DMS53 (cell line): ENCODE measurements around the gene SORD.
"Not testable (repeated sequence)": the region's sequence is repeated elsewhere in the genome, so short reads cannot be mapped to it uniquely, and the experiment has no call there.

ENCODE experiments used
- DNase-seq: peaks from one replicate; lab custom pipeline; 2025; lab: John Stamatoyannopoulos, UW

The SORD gene

DNA sequence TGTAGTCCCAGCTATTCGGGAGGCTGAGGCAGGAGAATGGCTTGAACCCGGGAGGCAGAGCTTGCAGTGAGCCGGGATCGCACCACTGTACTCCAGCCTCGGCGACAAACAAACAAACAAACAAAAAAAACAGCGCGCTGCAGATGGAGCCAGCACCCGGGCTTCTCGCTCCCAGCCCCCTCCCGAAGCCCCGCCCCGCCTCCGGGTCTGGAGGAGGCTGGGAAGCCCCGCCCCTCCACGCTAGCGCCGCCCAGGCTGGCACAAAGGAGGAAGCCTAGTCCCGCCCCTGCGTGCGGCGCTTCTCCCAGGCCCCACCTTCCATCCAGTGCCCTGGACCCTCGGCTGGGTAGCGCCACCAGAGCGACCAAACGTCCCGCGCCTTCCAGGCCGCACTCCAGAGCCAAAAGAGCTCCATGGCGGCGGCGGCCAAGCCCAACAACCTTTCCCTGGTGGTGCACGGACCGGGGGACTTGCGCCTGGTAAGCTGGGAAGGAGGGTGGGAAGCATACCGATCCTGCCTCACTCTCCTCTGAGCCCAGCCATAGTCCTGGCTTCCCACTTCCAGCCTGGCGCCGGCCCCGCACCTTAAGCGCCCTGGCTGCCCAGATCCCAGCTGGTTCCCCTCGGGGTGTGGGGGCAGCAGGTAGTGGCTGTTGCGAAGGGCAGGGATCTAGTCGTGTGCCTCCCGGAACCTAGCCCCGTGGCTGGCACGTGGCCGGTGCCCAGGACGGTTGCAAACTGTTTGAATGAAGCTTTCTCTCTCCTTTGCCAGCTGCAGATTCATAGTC lies at the start of gene SORD:
TSS of gene SORD (plus strand) at position 325 of the 788 bp plus-strand sequence. CDS start at position 414, 89 bp downstream.
- peak; percentile 93 for DNase-seq

GRCh38 chr15:44976183-44976582 lies 46.8 kb upstream of the SORD start:
- DNase-seq, result peak; percentile 26

GRCh38 chr15:44977781-44978180 lies 45.2 kb upstream of the SORD start:
- not testable (repeated sequence) for DNase-seq

GRCh38 chr15:44979617-44980339 lies 43.2 kb upstream of the SORD start:
- not testable (repeated sequence) for DNase-seq

GRCh38 chr15:44984144-44984543 lies 38.9 kb upstream of the SORD start:
- DNase-seq, result not testable (repeated sequence)

DNA sequence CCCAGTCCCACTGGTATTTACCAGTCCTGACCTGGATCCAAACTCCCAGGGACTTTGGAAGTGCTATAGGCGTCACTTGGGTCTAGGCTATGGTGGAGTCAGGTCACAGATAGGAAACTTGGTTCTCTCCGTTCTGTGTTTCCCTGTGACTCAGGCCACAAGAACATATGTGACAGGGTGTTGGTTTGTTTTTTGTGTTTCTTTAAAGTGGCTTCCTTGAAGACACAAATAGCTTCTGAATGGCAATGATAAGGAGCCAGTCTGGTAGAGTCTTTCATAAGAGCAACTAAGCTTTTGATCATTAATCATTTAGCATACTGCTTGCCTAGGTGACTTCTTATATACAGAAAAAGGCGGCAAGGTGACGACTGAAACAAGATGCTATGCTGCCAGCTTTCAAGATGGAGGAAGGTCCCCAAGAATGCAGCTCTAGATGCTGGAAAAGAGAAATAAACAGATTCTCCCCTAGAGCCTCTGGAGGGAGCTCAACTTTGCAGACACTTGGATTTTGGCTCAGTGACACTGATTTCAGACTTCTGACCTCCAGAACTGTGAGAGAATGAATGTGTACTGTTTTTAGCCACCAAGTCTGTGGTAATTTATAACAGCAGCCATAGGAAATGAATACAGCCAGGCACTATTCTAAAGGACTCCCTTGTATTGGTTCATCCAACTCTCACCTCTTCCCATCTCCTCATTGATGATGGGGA lies 36.5 kb upstream of the SORD start:
- DNase-seq, result not testable (repeated sequence)

DNA sequence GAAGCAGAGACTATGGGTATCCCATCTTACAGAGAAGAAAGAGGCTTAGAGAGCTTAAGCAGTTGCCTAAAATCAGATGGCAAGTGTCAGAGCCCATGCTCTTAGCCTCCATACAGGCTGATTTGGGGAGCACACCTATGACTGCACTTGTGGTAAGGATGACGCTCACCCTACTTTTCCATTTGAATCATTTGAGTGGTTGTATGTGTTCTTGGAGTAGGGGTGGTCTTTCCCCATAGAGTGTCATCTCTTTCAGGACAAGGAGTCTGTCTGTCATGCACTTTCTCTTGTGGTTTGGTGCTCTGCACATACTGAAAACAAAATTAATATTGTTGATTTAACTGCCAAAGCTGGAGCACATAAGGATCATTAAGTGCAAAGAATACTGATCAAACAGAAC lies 35.3 kb upstream of the SORD start:
- DNase-seq, result not testable (repeated sequence)

GRCh38 chr15:44988184-44988869 lies 34.7 kb upstream of the SORD start:
- not testable (repeated sequence) for DNase-seq

DNA sequence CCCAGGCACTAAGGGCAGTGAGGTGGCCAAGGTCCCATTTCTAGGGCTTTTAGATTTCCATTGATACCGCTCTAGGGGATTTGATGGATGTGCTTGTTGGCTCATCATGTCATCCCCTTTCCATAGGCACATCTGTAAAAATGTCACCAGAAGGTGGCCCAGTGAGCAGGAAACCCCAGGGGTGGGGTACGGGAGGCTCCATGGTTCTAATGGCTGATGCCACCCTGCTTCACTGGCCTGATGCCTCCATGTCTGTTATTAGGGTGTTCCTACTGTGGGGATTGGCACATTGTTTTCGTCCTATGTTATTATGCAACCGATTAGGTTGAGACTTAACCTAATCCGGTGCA lies 34.1 kb upstream of the SORD start:
- DNase-seq, result not testable (repeated sequence)

DNA sequence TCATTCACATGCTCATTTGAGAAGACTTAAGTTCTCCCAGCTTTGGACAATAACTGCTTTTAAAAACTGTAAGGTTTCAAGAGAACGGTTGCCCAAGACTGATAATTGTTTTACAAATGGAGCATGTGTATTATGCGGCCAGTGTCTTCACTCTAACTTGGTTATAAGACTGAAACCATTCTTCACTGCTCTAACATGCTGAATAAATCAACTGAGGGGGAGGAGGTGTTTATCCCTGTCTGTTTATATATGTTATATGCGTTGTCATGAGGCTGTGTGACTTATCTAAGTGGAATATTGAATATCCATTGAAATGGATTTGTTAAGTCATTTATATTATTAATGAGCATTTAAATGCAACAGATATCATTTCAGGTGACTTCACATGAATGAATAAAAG lies 25.4 kb upstream of the SORD start:
- not testable (repeated sequence) for DNase-seq

- no peak for DNase-seq
Measured at GRCh38 chr15:44999105-44999504, 23.9 kb upstream of the SORD start.

DNA sequence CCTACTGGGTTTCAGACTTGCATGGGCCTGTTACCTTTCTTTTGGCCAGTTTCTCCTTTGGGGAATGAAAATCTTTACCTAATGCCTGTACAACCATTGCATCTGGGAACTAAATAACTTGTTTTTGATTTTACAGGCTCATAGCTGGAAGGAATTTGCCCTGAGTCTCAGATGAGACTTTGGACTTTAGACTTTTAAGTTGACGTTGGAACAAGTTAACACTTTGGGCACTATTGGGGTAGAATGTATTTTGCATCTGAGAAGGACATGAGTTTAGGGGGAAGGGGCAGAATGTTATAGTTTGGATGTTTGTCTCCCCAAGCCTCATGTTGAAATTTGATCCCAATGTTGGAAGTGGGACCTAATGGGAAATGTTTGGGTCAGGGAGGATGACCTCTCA lies 21.8 kb upstream of the SORD start:
- not testable (repeated sequence) for DNase-seq

DNA sequence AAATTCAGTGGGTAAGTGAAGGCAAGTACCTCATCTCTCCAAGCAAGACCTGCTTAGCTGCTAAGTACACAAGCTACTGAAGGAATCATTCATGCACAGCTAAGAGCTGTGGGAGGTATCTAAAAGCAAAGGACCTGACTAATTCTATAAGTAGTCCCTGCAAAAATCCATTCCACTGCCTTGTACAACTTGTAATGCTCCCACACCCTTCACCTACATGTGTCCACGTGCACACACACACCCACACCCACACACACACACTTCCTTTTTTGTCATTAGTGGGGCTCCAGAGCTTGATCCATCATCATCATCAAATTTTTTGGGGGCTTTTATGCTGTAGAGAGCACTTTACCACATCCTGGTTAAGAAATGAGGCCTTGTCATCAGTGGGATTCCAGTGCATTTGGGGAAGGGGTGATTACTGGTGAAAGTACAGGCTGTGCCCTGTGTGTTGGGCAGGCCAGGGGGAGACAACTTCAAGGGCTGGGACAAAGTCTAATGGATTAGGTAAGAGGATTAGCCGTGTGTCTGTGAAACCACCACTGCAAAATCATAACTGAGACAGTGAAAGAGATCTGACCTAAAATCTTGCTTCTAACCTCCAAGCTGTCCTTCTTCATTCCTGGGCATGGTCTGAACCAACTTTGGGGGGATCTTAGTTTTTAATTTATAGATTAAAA lies 19.1 kb upstream of the SORD start:
- DNase-seq, result peak; percentile 38

DNA sequence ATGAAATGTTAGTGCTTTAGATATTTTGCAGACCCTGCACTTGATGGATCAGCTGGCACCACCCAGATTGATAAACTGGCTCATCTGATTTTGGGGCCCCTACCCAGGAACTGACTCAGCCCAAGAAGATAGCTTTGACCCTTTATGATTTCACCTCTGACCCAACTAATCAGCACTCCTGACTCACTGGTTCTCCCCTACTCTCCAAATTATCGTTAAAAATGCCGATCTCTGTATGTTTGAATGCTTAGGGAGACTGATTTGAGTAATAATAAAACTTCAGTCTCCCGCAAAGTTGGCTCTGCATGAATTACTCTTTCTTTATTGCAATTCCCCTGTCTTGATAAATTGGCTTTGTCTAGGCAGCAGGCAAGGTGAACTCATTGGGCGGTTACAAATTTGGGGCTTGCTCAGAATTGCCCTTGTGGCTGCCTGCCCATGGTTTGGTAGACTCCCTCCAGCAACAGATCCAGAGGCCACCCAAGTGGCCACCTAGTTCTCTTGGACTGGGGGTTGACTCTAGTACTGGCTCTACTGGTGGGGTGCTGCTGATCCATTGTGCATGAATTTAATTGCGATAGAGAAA lies 18.3 kb upstream of the SORD start:
- DNase-seq, result not testable (repeated sequence)

DNA sequence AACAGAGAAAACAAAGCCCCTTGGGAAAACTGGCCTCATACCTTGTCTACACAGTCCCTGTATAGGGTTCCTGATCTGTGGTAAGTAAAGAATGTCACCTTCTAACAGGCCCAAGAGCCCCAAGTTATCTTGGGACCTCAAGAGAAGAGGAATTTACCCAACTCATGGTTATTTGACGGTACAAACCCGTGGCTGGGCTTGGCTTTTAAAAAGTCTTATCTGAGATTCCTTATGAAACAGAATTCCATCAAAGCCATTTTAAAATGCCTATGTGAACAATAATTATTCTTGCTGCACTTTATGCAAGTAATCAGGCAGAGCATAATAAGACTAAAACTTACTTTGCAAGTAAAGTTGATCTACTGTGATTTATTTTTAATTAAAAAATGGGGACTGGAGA lies 13.9 kb upstream of the SORD start:
- DNase-seq, result no peak

DNA sequence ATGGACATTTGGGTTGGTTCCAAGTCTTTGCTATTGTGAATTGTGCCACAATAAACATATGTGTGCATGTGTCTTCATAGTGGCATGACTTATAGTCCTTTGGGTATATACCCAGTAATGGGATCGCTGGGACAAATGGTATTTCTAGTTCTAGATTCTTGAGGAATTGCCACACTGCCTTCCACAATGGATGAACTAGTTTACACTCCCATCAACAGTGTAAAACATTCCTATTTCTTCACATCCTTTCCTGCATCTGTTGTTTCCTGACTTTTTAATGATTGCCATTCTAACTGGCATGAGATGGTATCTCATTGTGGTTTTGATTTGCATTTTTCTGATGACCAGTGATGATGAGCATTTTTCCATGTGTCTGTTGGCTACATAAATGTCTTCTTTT lies 7.9 kb upstream of the SORD start:
- DNase-seq, result not testable (repeated sequence)

- not testable (repeated sequence) for DNase-seq
Measured at GRCh38 chr15:45020222-45020900, 2.6 kb upstream of the SORD start.

DNA sequence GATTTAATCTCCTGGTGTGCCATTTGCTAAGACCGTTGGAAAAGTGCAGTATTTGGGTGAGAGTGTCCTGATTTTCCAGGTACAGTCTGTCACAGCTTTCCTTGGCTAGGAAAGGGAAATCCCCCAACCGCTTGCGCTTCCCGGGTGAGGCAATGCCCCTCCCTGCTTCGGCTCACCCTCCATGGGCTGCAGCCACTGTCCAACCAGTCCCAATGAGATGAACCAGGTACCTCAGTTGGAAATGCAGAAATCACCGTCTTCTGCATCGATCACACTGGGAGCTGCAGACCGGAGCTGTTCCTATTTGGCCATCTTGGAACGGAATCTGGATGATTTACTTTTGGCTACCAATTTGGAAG lies 2.1 kb upstream of the SORD start:
- DNase-seq, result not testable (repeated sequence)

- DNase-seq, result no peak
Measured at GRCh38 chr15:45021348-45021747, 1.6 kb upstream of the SORD start.

DNA sequence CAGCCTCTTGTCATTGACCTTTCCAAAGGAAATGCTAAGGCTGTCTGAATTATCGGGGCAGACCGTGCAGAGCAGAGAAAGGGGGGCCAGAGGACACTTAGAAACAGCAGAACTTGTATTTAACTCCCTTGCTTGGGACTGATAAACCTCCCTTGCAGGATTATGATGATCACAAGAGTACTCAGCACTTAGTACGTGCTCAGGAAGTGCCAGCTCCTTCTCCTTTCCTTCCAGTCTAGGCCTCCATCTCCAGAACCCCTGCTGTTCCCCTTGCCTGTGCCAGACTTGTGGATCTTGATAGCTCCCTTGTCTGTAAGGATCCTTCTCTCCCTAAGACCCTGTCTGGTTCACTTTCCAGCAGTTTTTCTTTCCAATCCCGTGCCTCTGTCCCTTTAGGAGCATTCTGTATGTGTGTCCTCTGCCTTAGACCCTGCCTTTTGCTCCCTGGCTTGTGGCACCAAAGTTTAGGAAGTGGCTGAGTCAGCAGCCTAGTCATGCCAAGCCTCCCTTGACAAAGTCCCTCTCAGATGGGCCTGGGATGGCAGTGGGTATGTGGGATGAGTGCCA lies 747 bp downstream of the SORD start:
- peak; percentile 25 for DNase-seq
